NCI-H2081 (cell line): ENCODE results near the gene TBX20.
"Not testable (repeated sequence)": the region's sequence is repeated elsewhere in the genome, so short reads cannot be mapped to it uniquely, and the experiment has no call there.

ENCODE experiments used
- DNase-seq, 2 experiments: peaks; one replicate each; lab custom pipeline; 2025; lab: John Stamatoyannopoulos, UW

Gene TBX20

GRCh38 chr7:35255443-35256255, 1.7 kb upstream of the TBX20 start:
- DNase-seq = no peak

- no peak for DNase-seq
These were observed 869 bp upstream of the TBX20 start for GRCh38 chr7:35254496-35255442.

GRCh38 chr7:35253460-35253709, 515 bp downstream of the TBX20 start:
- no peak for DNase-seq

- no peak for DNase-seq
These were observed 1.1 kb downstream of the TBX20 start for GRCh38 chr7:35252612-35253459.

GRCh38 chr7:35251606-35252310, 2.1 kb downstream of the TBX20 start:
- no peak for DNase-seq

GRCh38 chr7:35250941-35251340, 3.0 kb downstream of the TBX20 start:
- DNase-seq = no peak

GRCh38 chr7:35250452-35250851, 3.4 kb downstream of the TBX20 start:
- no peak for DNase-seq

- DNase-seq = no peak
These were observed 4.4 kb downstream of the TBX20 start for GRCh38 chr7:35249537-35249907.

GRCh38 chr7:35248576-35249536, 5.0 kb downstream of the TBX20 start:
- no peak for DNase-seq

GRCh38 chr7:35246819-35247218, 7.1 kb downstream of the TBX20 start:
- DNase-seq = no peak

GRCh38 chr7:35241884-35242283, 12.0 kb downstream of the TBX20 start:
- no peak for DNase-seq

- no peak for DNase-seq
These were observed 12.5 kb downstream of the TBX20 start for GRCh38 chr7:35241436-35241835.

GRCh38 chr7:35241008-35241407, 12.9 kb downstream of the TBX20 start:
- DNase-seq = not testable (repeated sequence)

- DNase-seq = not testable (repeated sequence)
These were observed 15.4 kb downstream of the TBX20 start for GRCh38 chr7:35238456-35238855.

GRCh38 chr7:35232994-35233393, 20.9 kb downstream of the TBX20 start:
- no peak for DNase-seq

GRCh38 chr7:35231221-35231620, 22.7 kb downstream of the TBX20 start:
- DNase-seq = not testable (repeated sequence)

GRCh38 chr7:35229116-35229780, 24.7 kb downstream of the TBX20 start:
- not testable (repeated sequence) for DNase-seq

- not testable (repeated sequence) for DNase-seq
These were observed 25.3 kb downstream of the TBX20 start for GRCh38 chr7:35228496-35229051.

GRCh38 chr7:35227438-35227837, 26.5 kb downstream of the TBX20 start:
- DNase-seq = not testable (repeated sequence)

- not testable (repeated sequence) for DNase-seq
These were observed 31.5 kb downstream of the TBX20 start for GRCh38 chr7:35222445-35222844.
